ENCODE results near the gene TMEM131L. TPM values are rescaled to one million over a fixed set of nuclear protein-coding genes. Genes with fewer than 3 reads are reported as not detected.

The TMEM131L gene
- total and polyA plus RNA-seq, 4 donors = 4.9 to 41.3 (median 12.9) TPM

DNA sequence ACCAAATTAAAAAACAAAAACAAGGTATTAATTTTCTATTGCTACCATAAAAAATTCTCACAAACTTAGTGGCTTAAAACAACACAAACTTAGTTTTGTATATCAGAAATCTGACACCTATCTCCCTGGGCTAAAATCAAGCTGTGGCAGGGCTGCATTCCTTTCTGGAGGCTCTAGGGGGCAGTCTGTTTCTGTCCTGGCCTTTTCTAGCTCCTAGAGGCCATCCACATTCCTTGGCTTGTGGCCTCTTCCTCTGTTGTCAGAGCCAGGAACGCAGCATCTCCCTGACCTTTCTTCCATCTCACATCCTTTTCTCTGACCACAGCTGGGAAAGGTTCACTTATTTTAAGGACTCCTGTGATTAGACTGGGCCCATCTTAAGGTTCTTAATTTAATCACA lies 179.0 kb downstream of the TMEM131L start:
- 91% methylated on average over 1 of the region's 1 CpG for WGBS
- H3K9me3 ChIP-seq (ENCODE audit: control insufficient read depth in 4 of 4, low read length in 3 of 4) = peaks cover 0 to 3% (median 0%) of the 10 kb centered on the region in 4 donors
- no peak for DNase-seq (ENCODE audit: low spot score)
- no peaks in the 10 kb centered on the region for H3K4me1 ChIP-seq (ENCODE audit: control insufficient read depth in 4 of 4, insufficient read depth in 4 of 4, low read length in 3 of 4)
- no peak overlapping the region for H3K27ac ChIP-seq (ENCODE audit: low read depth in 1 of 2, low read length in 2 of 2)
- no peaks in the 10 kb centered on the region for H3K36me3 ChIP-seq (ENCODE audit: control insufficient read depth in 4 of 4, insufficient read depth in 3 of 4, low read depth in 1 of 4, low read length in 3 of 4)
- no peak overlapping the region for H3K4me3 ChIP-seq (ENCODE audit: low read depth in 1 of 3, low read length in 3 of 3)
- TF ChIP-seq GABPA (IDR thresholded peaks at IDR 0.05 in 1 of 2, conservative IDR thresholded peaks at IDR 0.05 in 1 of 2) (no peak), RAD21 (IDR thresholded peaks at IDR 0.05) (peak in 1 of 2 donors; percentile 30), EGR1 (IDR thresholded peaks at IDR 0.05; ENCODE audit: low read depth in 2 of 2) (no peak), SP1 (IDR thresholded peaks at IDR 0.05) (no peak), CTCF (IDR thresholded peaks at IDR 0.05; ENCODE audit: low read depth, low read length, missing input control) (peak; percentile 29)
- TF ChIP-seq, protein P1, sequence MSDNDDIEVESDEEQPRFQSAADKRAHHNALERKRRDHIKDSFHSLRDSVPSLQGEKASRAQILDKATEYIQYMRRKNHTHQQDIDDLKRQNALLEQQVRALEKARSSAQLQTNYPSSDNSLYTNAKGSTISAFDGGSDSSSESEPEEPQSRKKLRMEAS (IDR thresholded peaks at IDR 0.05) = no peak
- no peaks in the 10 kb centered on the region for H3K27me3 ChIP-seq (ENCODE audit: control insufficient read depth in 4 of 4, insufficient read depth in 4 of 4, low read length in 3 of 4)
- H3K9ac ChIP-seq (ENCODE audit: low read depth in 1 of 2, low read length in 2 of 2) = no peak overlapping the region

DNA sequence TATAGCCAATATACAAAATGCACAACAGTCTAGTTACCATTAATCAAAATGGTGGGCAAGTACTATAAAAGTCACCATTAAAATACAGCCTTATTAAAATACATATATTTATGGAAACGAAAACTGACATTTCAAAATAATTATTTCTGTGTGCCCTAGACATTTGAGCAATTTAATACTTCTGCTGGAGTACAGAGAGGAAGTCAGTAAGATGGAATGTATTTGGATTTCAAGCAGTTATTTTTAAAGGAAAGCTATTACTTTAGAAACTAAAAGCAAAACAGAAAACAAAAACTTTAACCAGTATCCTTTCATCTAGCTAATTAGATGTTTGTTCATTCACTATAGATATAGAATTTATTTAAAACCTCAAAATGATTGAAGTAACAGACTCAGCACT lies 180.1 kb downstream of the TMEM131L start:
- H3K27ac ChIP-seq (ENCODE audit: low read depth in 1 of 2, low read length in 2 of 2) = no peak overlapping the region
- no peaks in the 10 kb centered on the region for H3K27me3 ChIP-seq (ENCODE audit: control insufficient read depth in 4 of 4, insufficient read depth in 4 of 4, low read length in 3 of 4)
- no peak for DNase-seq (ENCODE audit: low spot score)
- no peak for TF ChIP-seq HNF4A (conservative IDR thresholded peaks at IDR 0.05)
- TF ChIP-seq GABPA (IDR thresholded peaks at IDR 0.05 in 1 of 2, conservative IDR thresholded peaks at IDR 0.05 in 1 of 2) = no peak
- TF ChIP-seq TAF1 (conservative IDR thresholded peaks at IDR 0.05) = no peak
- TF ChIP-seq NR2F2 (IDR thresholded peaks at IDR 0.05) = no peak
- TF ChIP-seq, protein P1 (IDR thresholded peaks at IDR 0.05) = no peak
- TF ChIP-seq CTCF (IDR thresholded peaks at IDR 0.05; ENCODE audit: low read depth, low read length, missing input control) = no peak
- no peak for TF ChIP-seq SP1 (IDR thresholded peaks at IDR 0.05)
- TF ChIP-seq YY1 (IDR thresholded peaks at IDR 0.05) = no peak
- TF ChIP-seq, protein P2, sequence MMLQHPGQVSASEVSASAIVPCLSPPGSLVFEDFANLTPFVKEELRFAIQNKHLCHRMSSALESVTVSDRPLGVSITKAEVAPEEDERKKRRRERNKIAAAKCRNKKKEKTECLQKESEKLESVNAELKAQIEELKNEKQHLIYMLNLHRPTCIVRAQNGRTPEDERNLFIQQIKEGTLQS (IDR thresholded peaks at IDR 0.05) = no peak
- TF ChIP-seq, protein P3, sequence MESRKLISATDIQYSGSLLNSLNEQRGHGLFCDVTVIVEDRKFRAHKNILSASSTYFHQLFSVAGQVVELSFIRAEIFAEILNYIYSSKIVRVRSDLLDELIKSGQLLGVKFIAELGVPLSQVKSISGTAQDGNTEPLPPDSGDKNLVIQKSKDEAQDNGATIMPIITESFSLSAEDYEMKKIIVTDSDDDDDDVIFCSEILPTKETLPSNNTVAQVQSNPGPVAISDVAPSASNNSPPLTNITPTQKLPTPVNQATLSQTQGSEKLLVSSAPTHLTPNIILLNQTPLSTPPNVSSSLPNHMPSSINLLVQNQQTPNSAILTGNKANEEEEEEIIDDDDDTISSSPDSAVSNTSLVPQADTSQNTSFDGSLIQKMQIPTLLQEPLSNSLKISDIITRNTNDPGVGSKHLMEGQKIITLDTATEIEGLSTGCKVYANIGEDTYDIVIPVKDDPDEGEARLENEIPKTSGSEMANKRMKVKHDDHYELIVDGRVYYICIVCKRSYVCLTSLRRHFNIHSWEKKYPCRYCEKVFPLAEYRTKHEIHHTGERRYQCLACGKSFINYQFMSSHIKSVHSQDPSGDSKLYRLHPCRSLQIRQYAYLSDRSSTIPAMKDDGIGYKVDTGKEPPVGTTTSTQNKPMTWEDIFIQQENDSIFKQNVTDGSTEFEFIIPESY (IDR thresholded peaks at IDR 0.05) = no peak
- no peak for TF ChIP-seq RAD21 (IDR thresholded peaks at IDR 0.05)
- TF ChIP-seq FOXA2 (IDR thresholded peaks at IDR 0.05) = no peak
- TF ChIP-seq FOXA1 (IDR thresholded peaks at IDR 0.05) = no peak
- TF ChIP-seq JUND (IDR thresholded peaks at IDR 0.05) = no peak
- TF ChIP-seq RXRA (IDR thresholded peaks at IDR 0.05) = no peak
- TF ChIP-seq HNF4G (IDR thresholded peaks at IDR 0.05) = no peak
- TF ChIP-seq REST (IDR thresholded peaks at IDR 0.05) = no peak
- no peaks in the 10 kb centered on the region for H3K4me1 ChIP-seq (ENCODE audit: control insufficient read depth in 4 of 4, insufficient read depth in 4 of 4, low read length in 3 of 4)
- no peaks in the 10 kb centered on the region for H3K36me3 ChIP-seq (ENCODE audit: control insufficient read depth in 4 of 4, insufficient read depth in 3 of 4, low read depth in 1 of 4, low read length in 3 of 4)
- H3K9ac ChIP-seq (ENCODE audit: low read depth in 1 of 2, low read length in 2 of 2) = no peak overlapping the region
- H3K9me3 ChIP-seq (ENCODE audit: control insufficient read depth in 4 of 4, low read length in 3 of 4) = peaks cover 0 to 3% (median 0%) of the 10 kb centered on the region in 4 donors
- 84% methylated on average over 1 of the region's 1 CpG for WGBS
- H3K4me3 ChIP-seq (ENCODE audit: low read depth in 1 of 3, low read length in 3 of 3) = no peak overlapping the region
